HS-27A (cell line): ENCODE data around the gene EDNRA.
"Not testable (repeated sequence)": the region's sequence is repeated elsewhere in the genome, so short reads cannot be mapped to it uniquely, and the experiment has no call there.

Experiments used
- DNase-seq: peaks from one replicate; pipeline ENCODE4 v3.0.0-alpha.2; 2012; ENCODE audit warnings: low read depth, missing footprints

The EDNRA gene

GRCh38 chr4:147480891-147481576, at the start of gene EDNRA:
TSS of gene EDNRA (plus strand) at chr4:147481097. CDS start at chr4:147485682, 4,585 bp downstream.
- no peak for DNase-seq

GRCh38 chr4:147434370-147434769, 46.5 kb upstream of the EDNRA start:
- DNase-seq, result not testable (repeated sequence)

- no peak for DNase-seq
These were observed 40.5 kb upstream of the EDNRA start for GRCh38 chr4:147440442-147440841.

GRCh38 chr4:147447786-147448185, 33.1 kb upstream of the EDNRA start:
- DNase-seq, result no peak

- no peak for DNase-seq
These were observed 27.2 kb upstream of the EDNRA start for GRCh38 chr4:147453561-147454141.

GRCh38 chr4:147456706-147457105, 24.2 kb upstream of the EDNRA start:
- DNase-seq, result no peak

- DNase-seq, result no peak
These were observed 19.7 kb upstream of the EDNRA start for GRCh38 chr4:147461161-147461560.

- no peak for DNase-seq
These were observed 17.8 kb upstream of the EDNRA start for GRCh38 chr4:147463065-147463464.

- no peak for DNase-seq
These were observed 15.4 kb upstream of the EDNRA start for GRCh38 chr4:147465461-147465860.

GRCh38 chr4:147477439-147477838, 3.5 kb upstream of the EDNRA start:
- DNase-seq, result no peak

GRCh38 chr4:147479376-147479775, 1.5 kb upstream of the EDNRA start:
- no peak for DNase-seq

- DNase-seq, result peak; percentile 30
These were observed 1.1 kb upstream of the EDNRA start for GRCh38 chr4:147479786-147480185.

GRCh38 chr4:147480502-147480890, 401 bp upstream of the EDNRA start:
- DNase-seq, result no peak

GRCh38 chr4:147481577-147482109, 746 bp downstream of the EDNRA start:
- no peak for DNase-seq

- DNase-seq, result no peak
These were observed 1.4 kb downstream of the EDNRA start for GRCh38 chr4:147482281-147482680.

- no peak for DNase-seq
These were observed 4.3 kb downstream of the EDNRA start for GRCh38 chr4:147485167-147485566.

- DNase-seq, result no peak
These were observed 6.7 kb downstream of the EDNRA start for GRCh38 chr4:147487616-147488015.

GRCh38 chr4:147488556-147488955, 7.7 kb downstream of the EDNRA start:
- no peak for DNase-seq

GRCh38 chr4:147491086-147491485, 10.2 kb downstream of the EDNRA start:
- no peak for DNase-seq

GRCh38 chr4:147492306-147492705, 11.4 kb downstream of the EDNRA start:
- no peak for DNase-seq

GRCh38 chr4:147492761-147493160, 11.9 kb downstream of the EDNRA start:
- no peak for DNase-seq

- no peak for DNase-seq
These were observed 12.4 kb downstream of the EDNRA start for GRCh38 chr4:147493307-147493706.

- DNase-seq, result no peak
These were observed 13.4 kb downstream of the EDNRA start for GRCh38 chr4:147494301-147494700.

GRCh38 chr4:147496500-147496899, 15.6 kb downstream of the EDNRA start:
- no peak for DNase-seq
